Ramos (cell line): Measurements from ENCODE around the gene MATK.

Source experiments
- in situ Hi-C: fragments of 300-500 bp; cut with MboI; formaldehyde crosslinking; loops from one replicate; pipeline ENCODE4 v1.14.3; 2022; ENCODE audit warnings: low sequenced_read_pairs; ENCODE audit not compliant: unreplicated experiment

MATK gene

GRCh38 chr19:3792114-3792513 lies 5.9 kb upstream of the MATK start:
- in situ Hi-C loops: no loop called here

- in situ Hi-C loops: no loop called here
Measured at GRCh38 chr19:3790941-3791340, 4.8 kb upstream of the MATK start.

- in situ Hi-C loops: no loop called here
Measured at GRCh38 chr19:3790209-3790734, 4.1 kb upstream of the MATK start.

- in situ Hi-C loops: no loop called here
Measured at GRCh38 chr19:3788996-3789778, 3.0 kb upstream of the MATK start.

DNA sequence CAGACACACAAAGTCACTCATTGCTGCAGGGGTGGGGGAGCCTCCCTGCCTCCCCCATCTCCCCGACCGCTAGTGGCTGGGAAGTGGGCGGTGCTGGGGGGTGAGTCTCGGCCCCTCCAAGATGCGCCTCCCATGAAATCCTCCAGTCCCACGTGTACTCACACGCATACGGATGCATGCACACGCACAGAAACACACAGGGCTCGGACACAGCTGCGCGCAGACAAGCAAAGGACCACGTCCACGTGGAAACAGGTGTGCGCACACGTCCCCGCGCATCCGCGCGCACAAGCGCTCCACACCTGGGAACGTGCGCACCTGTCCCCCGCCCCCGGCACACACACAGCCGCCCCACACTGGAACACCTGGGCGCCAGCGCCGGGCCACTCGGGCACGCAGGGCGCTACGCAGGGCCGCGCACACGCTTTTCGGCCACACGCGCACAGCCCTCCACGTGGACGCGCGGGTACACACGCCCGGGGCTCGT lies 687 bp downstream of the MATK start:
- in situ Hi-C loops: no loop called here

DNA sequence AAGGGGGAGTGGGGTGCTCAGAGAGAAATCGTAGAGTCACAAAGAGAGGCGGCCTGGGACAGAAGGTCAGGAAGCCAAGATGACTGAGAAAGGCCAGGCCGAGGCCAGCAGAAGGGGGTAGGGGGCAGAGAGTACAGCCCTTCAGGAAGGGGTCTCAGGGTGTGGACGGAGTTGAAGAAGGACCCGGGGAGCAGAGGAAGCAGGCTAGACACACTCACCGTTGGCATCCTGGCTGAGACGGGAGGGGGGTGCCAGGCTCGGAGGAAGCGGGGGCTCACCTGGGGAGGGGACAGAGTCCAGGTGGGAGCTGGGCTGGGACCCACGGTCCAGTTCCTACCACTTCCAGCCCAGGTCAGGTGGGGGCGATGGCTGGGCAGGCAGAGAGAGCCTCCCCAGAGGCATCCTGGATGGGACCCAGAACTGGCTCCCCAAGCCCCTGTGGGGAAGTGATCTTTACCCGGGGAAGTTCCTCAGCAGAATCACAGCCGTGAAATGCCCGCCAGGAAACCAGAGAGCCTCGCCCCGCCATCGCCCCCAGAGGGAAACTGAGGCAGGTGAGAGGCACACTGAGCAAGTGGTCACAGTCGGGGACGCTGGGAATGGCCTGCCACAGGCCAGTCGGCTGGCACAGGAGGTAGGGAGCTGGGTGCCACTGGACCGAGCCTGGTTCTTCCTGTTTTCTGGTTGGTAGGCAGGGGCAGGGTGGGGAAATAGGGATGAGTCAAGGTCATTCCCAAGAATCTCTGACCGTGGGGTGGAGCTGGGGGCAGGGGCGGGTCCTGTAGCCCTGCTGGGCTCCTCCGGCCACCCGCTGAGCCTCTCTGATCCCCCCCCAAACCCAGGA lies 1.4 kb downstream of the MATK start:
- in situ Hi-C loops: no loop called here

DNA sequence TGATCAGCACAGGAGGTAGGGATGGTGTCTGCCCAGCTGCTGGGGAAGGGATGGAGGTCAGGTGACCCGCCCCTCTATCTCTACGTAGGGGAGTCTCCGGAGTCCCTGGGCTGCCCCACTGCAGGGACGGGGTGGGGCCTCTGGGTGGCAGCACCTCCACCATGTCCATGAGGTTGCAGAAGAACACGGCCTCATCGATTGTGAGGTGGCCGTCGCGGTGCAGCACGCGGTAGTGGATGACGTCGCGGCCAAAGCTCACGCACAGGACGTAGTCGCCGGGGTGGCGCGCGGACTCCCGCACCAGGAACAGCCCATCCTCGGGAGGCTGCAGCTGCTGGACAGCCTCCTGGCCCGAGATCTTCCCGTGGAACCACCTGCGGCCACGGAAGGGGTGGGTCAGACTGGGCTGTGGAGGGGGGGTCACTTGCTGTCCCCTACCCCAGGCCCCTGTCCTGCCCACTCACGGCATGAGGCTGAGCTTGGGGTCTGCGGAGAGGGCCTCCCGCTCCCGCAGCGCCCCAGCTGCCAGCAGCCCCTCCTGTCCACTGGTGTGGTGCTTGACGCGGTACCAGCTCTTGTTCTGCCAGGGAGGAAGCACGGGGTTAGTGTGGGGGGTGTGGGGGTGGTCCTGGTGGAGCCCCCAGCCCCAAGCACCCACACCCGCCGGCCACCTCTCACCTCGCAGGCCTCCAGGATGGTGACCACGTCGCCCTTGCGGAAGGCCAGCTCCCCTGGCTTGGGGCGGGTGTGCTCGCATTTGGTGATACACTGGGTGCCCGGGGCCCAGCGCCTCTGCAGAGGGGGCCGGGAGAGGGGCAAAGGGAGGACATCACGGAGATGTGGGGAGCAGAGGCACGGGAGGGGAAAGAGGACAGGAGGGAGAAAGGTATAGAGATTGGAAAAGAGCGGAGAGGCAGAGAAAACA lies 2.3 kb downstream of the MATK start:
- in situ Hi-C loops: no loop called here

- in situ Hi-C loops: no loop called here
Measured at GRCh38 chr19:3782903-3783302, 3.3 kb downstream of the MATK start.

DNA sequence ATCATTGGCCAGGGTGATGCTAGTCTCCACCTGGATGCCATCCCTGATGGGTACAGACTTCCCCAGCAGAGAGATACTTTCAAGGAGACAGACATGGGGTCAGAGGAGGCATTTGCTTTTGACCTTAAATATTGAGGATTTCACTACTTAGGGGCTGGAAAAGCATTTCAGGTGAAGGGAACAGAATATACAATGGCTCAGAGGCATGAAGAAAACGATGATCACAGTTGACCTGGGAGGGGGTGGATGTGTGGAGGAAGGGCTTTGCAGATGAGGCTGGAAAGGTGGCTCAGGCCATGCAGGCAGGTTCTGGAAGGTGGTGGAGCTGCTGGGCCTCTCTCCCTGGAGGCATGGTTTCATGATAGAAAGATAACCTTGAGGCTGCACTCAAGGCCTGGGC lies 3.9 kb downstream of the MATK start:
- in situ Hi-C loops: no loop called here

DNA sequence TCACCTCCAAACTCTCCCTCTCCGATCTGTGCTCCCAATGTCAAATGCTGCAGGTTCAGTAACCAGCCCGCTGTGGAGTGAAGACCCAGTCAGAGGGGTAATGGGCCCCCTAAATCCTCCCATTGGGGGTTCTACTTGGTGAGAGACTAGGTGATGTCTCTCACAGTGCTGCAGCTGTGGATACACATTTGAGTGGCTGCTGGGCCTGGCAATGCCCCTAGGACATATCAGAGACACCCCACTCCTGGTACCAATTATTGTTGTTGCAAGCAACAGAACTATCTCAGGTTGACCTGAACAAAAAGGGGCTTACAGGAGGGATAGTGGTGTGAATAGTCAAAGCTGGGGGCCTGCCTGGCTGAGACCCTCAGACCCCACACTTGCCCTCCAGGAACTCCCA lies 4.6 kb downstream of the MATK start:
- in situ Hi-C loops: no loop called here

DNA sequence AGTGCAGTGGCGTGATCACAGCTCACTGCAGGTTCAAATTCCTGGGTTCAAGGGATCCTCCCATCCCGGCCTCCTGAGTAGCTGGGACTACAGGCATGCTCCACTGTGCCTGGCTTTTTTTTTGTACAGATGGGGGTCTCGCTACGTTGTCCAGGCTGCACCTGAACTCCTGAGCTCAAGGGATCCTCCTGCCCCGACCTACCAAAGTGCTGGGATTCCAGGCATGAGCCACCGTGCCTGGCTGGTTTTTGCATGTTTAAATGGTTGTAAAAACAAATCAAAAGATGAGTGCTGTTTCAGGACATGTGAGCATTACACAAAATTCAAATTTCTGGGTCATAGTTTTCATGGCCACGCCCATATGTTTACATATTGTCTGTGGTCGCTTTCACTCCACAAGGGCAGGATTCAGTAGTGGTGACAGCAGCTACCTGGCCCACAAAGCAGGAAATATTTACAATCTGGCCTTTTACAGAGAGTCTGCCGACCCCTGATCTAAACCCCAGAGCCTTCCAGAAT lies 5.3 kb downstream of the MATK start:
- in situ Hi-C loops: no loop called here

DNA sequence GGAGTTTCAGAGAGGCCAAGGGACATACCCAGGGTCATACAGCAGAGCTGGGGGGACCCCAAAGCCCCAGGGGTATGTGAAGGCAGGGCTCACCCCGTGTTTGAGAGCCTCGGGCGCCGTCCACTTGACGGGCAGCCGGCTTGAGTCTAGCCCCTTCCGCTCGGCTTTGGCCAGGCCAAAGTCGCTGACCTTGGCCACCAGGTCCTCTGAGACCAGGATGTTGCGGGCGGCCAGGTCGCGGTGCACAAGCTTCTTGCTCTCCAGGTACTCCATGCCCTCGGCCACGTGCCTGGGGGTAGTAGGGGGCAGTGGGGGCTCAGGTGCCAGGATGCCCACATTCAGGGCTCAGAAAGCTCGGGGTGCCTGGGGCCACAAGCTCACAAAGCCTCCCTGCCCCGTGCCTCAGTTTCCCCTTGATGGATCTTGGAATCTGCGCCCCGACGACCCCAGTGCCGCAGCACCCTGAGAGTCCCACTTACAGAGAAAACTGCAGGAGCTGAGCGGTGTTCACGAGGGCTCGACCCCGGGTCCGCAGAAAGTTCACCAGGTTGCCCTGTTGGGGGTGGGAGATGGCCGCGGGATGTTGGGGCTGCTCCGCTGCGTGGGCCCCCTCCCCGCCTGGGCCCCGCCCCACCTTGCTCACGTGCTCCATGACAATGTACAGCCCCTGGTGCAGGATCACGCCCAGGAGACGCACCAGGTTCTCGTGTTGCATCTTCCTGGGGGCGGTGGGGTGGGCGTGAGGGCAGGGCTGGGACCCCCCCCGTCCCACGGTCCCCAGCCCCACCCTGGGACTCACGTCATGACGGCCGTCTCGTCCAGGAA lies 7.1 kb downstream of the MATK start:
- in situ Hi-C loops: no loop called here

GRCh38 chr19:3778104-3778867 lies 7.9 kb downstream of the MATK start:
- in situ Hi-C loops: no loop called here

- in situ Hi-C loops: no loop called here
Measured at GRCh38 chr19:3776479-3777040, 9.6 kb downstream of the MATK start.

- in situ Hi-C loops: no loop called here
Measured at GRCh38 chr19:3775831-3776230, 10.3 kb downstream of the MATK start.

- in situ Hi-C loops: no loop called here
Measured at GRCh38 chr19:3775374-3775711, 10.8 kb downstream of the MATK start.

DNA sequence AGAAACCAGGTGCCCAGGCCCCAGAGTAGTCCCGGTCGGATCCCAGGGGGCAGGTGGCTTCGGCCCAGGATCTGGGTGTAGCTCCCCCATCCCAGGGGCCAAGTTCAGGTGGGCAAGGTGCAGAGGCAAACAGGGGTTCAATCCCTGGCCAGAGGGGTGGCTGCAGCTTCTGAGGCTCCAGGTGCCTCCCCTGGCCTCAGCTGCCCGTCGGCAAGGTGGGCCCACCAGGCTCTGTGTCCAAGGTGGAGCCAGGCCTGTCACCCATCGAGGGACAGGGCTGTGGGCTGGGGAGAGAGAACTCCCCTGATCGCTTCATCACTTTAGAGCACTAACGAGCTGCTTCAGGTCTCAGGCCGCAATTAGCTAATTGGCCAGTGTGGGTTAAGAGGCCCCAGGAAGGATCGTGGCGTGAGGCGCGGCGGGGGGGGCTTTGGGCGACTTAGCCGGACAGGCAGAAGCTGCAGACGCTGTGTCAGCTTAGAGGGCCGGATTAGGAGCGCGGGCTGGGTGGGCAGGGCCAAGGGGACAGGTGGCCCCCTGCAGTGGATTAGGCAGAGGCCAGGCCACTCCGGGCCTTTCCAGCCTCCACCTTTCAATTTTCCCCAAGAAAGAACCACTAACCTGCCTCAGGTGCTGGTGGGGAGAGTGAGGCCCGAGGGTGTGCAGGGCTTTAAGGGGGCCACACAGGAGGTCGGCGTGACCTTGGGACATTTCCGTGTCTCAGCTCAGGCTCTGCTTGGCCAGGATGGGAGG lies 11.4 kb downstream of the MATK start:
- in situ Hi-C loops: no loop called here
